Dermis blood vessel endothelial cell (primary cell): ENCODE data around the gene ASPRV1. TPM values are rescaled to one million over a fixed set of nuclear protein-coding genes. Genes with fewer than 3 reads are reported as not detected.
A peak's percentile ranks its signal among the peaks of the same experiment; 100 is the strongest.

ENCODE experiments used
- DNase-seq: peaks from one replicate; pipeline ENCODE4 v3.0.0; 2010
- total RNA-seq: library from RNA; depleted of rRNA; stranded (reverse); fragments of >200 nt; gene quantifications from 2 replicates; pipeline ENCODE4 v1.2.3, GENCODE V29; 2014

ASPRV1 gene
- total RNA-seq, 1 donor from 2014 or later: 0.34 TPM

DNA sequence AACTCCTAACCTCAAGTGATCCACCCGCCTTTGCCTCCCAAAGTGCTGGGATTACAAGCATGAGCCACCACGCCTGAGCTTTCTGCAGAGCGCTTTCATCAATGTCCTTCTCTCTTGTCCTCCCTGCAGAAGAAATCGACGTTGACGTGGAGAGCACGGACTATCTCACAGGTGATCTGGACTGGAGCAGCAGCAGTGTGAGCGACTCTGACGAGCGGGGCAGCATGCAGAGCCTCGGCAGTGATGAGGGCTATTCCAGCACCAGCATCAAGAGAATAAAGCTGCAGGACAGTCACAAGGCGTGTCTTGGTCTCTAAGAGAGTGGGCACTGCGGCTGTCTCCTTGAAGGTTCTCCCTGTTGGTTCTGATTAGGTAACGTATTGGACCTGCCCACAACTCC is 23.5 kb downstream of the ASPRV1 start:
- DNase-seq: no peak

DNA sequence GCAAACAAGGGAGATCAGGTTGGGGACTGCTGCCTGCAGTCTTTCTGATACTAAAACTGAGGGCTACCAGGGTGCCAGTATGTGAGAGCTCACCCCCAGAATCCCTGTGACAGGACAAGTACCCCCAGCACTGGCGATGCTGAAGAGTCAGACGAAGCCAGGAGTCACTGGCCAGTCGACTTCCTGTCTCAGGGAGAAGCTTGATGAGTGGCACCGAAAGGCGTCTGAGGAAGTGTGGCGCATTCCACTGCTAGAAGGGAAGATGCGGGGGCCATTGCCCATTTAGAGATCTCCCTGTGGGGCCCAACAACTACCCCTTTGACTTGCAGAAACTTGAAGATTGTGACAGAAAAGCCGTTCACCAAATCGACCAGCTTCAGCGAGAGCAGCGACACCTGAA is 24.5 kb downstream of the ASPRV1 start:
- peak; percentile 47 for DNase-seq

DNA sequence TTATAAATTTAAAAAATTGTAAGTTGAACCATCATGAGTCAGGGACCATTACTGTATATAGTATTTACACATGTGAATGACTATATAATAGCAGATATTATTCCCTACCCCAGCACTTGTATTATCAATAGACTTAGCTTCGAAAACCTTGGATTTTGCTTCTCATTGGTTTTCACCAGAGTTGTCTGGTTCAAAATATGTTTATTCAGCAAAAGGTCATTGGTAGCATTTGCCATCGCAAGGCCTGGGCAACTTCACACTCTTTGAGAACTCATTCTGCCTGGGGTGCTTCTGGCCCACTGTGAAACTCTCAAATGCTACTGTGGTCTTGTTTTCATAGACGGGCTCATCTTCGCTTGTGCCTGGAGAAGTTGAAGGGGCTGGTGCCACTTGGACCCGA is 26.4 kb downstream of the ASPRV1 start:
- DNase-seq: no peak

DNA sequence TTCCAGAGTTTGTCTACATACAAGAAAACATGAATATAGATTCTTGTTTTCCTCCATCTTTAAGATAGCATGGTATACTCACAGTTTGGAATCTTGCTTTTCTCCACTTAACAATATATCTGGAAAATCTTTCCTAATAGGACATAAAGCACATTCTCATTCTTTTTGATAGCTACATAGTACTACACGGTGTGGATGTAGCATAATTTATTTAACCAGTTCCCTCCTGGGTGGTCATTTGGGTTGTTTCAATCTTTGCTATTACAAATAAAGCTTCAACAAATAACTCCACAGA is 26.9 kb downstream of the ASPRV1 start:
- DNase-seq: no peak

DNA sequence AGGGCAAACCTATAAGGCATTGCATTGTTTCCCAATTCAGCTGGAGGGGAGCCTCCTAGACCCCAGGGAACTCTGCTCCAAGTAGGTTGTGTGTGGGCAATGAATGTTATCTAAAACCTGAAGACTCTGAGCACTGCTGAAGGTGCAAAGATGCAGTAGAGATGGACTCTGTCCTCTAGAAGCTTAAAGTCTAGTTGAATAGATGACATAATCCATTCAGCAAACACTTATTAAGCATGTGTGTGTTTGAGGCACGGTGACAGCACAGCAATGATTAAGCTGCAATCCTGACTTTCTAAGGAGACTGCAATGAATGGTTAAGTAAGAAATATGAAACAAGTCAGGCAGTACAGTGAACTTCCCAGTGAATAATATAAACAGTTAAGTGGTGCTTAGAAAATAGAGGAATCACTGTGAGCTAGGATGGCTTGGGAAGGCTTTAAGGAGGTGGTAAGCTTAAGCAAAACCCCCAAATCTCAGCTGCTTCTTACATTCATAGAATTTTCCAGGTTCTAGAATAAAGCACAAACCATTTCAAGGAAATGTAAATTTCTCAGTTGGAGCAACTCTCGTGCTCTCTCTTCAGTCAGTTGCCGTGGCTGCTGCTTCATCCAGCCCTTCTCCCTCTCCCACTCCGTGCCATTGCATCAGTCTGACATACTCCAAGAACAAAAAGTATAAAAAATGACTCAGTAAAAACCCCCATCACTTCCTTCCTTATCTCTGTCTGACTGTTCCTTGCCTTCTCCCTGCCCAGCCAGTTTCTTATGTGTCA is 27.4 kb downstream of the ASPRV1 start:
- DNase-seq: peak; percentile 77

DNA sequence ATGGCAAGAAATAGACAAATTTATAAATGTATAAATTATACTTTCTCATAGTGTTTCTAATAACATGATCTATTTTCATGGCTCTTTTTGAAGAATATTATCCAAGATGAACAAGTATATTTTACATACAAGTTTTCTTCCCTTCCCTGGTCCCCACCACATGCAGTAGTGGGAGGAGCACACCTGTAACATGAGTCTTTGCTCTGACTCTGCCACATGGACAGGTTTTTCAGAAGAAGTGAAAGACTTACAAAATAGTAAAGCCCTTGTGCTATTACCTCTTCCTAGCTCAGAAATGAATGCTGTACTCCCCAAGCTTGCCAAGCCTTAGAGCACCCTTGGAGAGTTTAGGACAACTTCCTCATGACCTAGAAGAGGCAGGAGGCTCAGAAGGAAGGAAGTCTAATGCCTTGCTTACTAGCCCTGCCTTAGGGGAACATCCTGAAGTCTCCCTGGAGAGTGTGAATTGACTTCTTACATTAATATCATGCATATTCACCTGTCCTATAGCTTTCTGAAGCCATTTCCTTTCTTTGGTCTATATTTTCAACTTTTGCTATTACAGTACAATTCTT is 28.1 kb downstream of the ASPRV1 start:
- peak; percentile 34 for DNase-seq

DNA sequence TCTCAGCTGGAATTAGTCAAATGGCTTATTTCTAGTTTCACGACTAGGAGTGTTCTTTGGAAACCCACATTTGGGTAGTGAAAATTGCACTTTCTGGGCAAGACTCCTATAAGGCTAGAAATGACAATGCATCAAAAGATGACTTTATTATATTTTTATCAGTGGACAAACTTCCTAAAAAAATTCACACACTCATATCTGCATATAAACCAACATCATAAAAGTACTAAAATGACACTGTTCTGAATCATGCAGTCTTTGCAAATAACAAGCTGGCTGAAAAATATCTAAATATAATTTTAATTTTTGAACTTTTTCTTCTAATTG is 28.9 kb downstream of the ASPRV1 start:
- no peak for DNase-seq

DNA sequence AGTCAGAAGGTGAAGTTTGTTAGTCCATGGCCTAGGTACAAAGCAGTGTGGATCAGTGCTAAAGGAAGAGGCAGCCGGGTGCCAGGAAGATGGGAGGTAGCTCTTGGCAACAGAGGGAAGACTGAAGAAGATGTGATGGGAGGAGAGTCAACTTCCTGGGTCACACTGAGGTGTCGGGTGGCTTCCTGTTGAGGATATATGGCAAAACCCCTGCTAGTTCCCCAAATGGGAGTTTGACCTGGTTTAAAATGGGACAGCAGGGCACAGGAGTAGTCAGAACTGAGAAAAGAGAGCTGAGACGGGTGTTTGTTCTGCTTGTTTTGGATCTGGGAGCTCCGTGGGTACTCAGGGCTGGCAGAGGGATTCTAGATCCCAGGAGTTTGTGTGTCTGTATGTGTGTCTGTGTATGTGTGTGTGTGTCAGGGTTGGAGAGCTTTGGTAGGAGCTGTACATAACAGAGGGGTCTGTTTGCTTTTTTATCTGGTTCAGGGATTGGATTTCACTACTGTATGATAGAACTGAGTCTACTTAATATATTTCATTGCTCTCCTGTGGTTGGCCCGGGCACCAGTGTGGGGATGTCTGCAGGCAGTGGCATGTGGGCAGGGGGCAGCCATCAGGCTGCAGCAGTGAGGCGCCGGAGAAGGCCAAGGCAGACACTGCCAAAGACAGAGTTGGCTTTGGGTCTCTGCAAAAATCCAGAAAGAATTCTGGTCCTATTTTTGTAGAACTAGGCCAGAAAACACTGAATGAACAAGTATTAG is 29.4 kb downstream of the ASPRV1 start:
- DNase-seq: no peak

DNA sequence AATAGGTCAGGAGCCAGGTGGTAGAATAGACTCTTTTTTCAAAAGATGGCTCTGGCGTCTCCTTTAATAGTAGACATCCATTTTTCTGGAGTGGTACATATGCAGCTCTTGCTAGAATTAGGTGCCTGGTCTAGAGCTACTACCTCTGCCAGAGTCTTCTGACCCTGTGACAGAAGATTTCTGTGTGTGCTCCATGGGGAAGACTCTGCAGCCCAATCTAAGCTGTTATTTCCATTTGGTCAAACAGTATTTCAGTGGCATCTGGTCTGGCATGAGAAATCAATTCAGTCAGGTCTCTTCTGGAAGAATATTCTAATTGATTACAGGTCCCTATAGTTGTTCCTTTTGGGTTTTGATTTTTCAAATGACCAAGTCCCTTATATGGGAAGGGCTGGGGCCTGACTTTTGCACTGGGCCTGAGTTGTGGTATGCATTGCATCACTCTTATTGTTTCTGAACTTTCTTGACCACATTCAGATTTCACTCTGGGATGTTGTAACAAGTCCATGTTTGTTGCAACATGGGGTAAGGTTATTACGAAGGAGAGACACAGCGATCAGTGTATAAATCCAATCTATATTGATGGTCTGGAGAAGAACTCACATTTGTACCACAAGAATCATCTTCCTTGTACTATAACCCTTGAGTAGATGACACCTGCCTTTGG is 34.4 kb downstream of the ASPRV1 start:
- DNase-seq: no peak

DNA sequence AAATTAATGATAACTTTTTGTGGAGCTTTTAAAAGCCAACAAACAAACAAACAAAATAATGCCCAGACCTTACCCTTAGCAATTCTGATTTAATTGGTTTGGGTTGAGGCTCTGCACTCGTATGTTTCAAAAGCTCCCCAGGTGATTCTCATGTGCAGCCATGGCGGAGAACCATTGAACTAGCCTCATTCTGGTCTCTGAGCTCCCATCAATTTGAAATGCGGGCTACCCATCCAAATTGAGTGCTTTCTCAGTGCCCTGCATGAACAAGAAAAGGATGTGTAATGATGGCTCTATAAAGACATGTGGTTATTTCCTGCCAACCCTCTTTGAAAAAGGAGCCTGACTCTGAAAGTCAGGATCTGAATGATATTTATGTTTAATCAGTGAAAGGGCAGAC is 38.3 kb downstream of the ASPRV1 start:
- DNase-seq: no peak

DNA sequence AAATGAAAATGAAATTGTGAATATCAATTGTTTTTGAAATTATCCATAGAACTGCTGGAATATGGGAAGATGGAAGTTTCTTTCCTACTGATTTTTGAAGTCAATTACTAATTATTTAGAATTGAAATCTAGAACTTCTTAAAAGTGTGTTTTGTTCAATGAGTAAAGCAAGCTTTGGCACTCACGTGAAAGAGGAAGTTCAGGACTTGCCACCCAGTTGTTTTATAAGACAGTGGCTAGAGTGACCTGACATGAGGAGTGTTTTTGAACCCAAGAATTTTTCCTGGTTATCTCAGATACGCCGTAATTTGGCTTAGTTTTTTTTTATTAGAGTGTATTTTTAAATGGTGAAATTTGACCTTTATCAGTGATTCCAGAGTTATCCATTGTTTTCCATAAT is 43.0 kb downstream of the ASPRV1 start:
- DNase-seq: peak; percentile 44

DNA sequence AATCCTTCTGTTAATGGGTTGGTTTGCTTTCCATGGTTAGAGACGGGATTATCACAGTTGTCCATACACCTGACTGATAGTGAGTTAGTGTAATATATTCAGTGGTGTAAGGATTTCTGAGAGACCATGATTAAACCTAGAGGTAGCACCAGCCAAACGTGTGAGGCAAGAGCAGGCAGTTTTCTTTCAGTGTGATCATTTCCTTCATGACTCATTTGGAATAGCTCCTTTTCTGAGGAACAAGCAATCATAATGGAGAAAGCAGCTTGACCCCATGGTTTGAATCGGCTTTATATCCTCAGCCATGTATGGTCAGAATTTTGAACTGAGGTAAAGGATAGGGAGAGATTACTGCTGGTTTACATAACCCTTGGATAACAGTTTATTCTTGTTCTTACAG is 43.6 kb downstream of the ASPRV1 start:
- peak; percentile 93 for DNase-seq

DNA sequence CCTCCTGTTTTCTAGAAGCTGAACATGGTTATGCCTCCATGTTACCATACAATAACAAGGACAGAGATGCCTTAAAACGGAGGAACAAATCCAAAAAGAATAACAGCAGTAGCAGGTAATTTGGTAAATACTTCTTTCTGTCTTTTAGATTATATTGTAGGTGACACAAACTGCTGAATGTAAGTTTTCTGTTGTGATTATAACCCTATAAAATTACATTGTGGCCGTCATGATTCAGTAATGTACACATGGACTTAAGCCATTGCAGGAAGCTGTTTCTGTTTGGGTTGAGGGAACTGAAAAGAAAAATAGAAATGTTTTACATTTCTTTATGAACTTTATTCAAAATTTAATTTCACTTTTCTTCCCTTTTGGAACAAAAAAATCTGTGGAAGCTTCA is 45.3 kb downstream of the ASPRV1 start:
- DNase-seq: no peak

DNA sequence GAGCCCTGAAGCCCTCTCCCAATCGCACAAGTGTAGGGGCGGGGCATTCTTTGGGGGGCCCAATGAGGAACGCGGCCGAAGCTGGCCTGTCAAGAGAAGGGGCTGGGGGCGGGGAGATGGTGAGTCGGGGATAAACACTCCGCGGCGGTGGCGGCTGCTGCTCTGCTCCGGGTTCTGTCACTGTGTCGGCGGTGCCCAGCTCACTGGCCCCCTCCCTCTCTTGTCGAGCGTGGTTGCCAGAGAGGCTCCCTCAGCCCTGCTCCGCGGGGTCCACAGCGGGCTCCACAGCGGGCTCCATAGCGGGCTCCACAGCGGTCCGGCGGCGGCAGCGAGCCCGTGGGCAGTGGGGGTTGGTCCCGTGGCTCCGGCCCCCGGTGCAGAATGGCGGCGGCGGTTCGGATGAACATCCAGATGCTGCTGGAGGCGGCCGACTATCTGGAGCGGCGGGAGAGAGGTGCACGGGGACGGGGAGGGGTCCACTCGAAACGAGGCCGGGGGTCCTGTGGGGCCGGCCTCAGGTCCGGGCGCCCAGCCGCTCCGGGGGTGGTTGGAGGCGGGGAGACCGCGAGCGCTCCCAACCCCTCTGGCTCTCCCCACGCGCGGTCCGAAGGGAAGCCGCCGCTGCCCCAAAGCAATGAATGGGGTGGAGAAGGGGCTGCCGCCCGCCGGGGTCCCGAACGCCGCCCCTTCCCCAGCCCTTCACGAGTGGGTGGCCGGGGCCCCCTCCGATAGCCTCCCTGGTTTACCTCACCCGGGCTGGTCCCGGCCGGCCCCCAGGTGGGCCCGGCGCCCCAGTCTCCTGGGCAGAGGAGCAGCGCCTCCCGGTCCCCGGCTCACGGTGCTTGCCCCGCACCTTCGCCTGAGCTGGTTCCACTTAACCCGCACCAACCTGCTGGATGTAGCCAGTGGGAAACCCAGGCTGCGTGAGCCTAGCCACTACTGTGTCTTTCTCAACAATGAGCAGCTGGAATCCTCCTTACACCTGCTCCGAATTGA is 46.2 kb downstream of the ASPRV1 start, which contains the start of gene MXD1:
MXD1 (plus strand) TSS at position 160 of the 996 bp plus-strand sequence; CDS start at position 382, 222 bp downstream.
- peak; percentile 44 for DNase-seq

DNA sequence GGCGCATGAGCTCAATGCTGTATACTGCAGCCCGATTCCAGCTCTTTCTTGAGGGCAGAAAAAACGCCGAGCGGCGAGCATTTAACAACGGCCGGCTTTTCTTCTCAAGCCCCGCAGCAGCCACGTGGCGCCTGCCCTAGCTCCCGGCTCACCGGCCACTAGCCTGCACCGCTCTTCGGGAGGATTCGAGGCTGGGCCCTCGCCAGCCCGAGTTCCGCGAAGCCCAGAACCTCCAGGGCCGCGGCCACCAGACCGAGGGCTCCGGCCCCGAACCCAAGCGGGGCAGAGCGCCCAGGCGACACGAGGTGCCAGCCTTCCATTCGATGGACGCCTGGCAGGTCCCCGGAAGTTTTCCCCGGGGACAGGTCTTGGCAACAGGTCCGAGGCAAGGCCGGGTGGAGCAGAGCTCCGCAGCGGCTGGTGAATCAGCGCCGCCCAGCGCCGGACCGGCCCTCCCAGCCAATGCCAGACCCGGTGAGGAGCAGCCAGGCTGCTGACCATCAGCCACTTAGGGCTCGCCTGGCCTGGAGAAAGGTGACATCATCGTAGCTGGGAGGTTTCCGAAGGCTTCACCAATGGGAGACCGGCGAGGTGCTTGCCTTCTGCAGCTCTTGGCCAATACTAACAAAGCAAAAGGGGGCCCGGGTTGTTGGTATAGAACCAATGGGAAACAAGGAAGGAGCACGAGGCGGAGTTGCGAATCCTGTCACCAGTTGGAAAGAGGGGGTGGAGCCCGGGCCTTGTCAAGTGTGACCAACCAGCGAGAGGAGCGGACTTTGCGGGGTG is 47.1 kb downstream of the ASPRV1 start:
- DNase-seq: peak; percentile 100

DNA sequence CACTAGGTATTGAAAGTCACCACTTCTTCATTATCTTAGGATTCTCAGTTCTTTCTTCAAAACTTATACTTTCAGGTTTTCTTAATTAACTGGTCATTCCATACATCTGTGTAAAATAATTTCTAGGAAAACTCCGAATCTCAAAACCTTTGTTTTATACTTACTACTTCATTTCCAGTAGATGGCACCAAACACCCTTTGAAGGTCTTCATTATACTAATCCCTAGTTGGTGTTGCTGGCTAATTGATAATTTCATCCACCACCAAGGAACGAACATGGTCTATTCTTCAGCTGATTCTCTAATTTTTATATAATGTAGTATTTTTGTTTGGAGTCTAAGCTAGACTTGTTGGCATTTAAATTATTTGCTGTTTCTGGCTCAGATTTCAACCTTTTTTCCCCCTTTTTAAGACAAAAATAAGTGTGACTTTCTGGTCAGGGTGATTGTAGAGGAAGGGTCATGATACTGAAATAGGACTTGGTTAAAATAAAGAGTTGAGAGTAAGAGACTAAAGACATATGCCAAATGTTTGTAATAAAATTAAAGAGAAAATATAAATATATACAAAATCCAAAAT is 49.4 kb downstream of the ASPRV1 start:
- peak; percentile 80 for DNase-seq

Other genes with a start within 250 kb of the ASPRV1 start
- 37.3 and 44.0 TPM in 2 replicates for gene ANXA4, start 219.5 kb downstream of the ASPRV1 start, total RNA-seq
- gene GMCL1, start 132.0 kb downstream of the ASPRV1 start, total RNA-seq: 12.1 and 13.6 TPM in 2 replicates
- gene SNRNP27, start 67.7 kb downstream of the ASPRV1 start, total RNA-seq: 40.0 and 47.7 TPM in 2 replicates
- 3.8 and 4.9 TPM in 2 replicates for gene MXD1, start 46.5 kb downstream of the ASPRV1 start, total RNA-seq
- 37.9 and 109 TPM in 2 replicates for gene PCBP1, start 125.8 kb upstream of the ASPRV1 start, total RNA-seq
- gene C2orf42, start 229.4 kb upstream of the ASPRV1 start, total RNA-seq: 14.3 and 25.5 TPM in 2 replicates